ENCODE results near the gene PRSS57. TPM values are rescaled to one million over a fixed set of nuclear protein-coding genes. Genes with fewer than 3 reads are reported as not detected.
A peak's percentile ranks its signal among the peaks of the same experiment; 100 is the strongest.

PRSS57 gene
- polyA plus RNA-seq, 1 of the 3 experiments (the other 2 are of a cell fraction), result not detected

DNA sequence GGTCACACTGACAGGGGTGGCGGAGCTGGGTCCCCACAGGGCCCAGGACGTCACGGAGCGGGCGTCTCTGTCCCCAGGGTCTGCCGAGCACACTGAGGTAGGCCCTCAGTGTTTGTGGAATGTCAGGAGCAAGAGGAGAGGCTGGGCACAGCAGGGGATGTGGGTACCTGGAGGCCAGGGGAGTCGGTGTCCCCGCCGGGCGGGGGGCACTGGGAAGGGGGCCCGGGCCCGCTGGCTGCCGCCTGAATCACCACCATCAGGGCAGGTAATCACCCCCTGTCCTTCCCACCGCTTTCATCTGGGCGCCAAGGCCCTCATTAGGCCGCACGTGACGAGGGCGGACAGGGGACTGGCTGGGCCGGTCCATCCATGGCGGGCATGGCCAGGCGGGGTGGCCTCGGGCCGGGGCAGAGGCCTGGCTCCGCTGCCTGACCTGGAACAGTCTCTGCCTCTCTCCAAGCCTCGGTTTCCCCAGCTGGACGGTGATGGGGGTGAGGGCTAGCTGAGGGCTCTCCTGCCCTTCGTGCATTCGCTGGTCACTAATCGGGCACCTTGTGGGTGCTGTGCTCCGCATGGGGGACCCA, 54.6 kb downstream of the PRSS57 start:
- Histone ChIP-seq H3K4me3 (ENCODE audit: low read depth in 2 of 2, low read length in 1 of 2) (no peak overlapping the region), H3K9me2 (no peaks in the 10 kb centered on the region), H3K4me2 (no peak overlapping the region), H3K27me3 (ENCODE audit: insufficient read depth) (no peaks in the 10 kb centered on the region), H3K36me3 (replicated peaks in 1 of 2; ENCODE audit: control insufficient read depth in 1 of 2, insufficient read depth in 2 of 2, low read length in 1 of 2) (peaks cover 0 to 12% of the 10 kb centered on the region in 2 experiments), H3K4me1 (ENCODE audit: control insufficient read depth in 1 of 2, insufficient read depth in 2 of 2, low read depth in 1 of 2, low read length in 1 of 2) (peaks cover 0 to 8% of the 10 kb centered on the region in 2 experiments; a peak in 1 of 4 replicates), H3K79me2 (ENCODE audit: insufficient read depth) (no peaks in the 10 kb centered on the region), H2AFZ (ENCODE audit: low read depth) (no peak overlapping the region), H3F3A (replicated peaks; ENCODE audit: insufficient read depth) (no peaks in the 10 kb centered on the region), H3K9me3 (no peaks in the 10 kb centered on the region), H4K20me1 (ENCODE audit: insufficient read depth) (no peaks in the 10 kb centered on the region), H3K27ac (ENCODE audit: low read depth in 2 of 2, low read length in 1 of 2) (no peak overlapping the region), H3K9ac (no peak overlapping the region)
- TF ChIP-seq YY1 (IDR thresholded peaks at IDR 0.05; ENCODE audit: low read depth) (no peak), GATA2 (CRISPR knock-in tag; IDR thresholded peaks at IDR 0.05) (no peak), FOSL2 (IDR thresholded peaks at IDR 0.05; ENCODE audit: borderline replicate concordance, low read depth) (no peak), GABPA (IDR thresholded peaks at IDR 0.05; ENCODE audit: low read depth) (no peak), MXI1 (IDR thresholded peaks at IDR 0.05; ENCODE audit: low read depth, low read length) (no peak), JUND (IDR thresholded peaks at IDR 0.05) (no peak), PBX3 (IDR thresholded peaks at IDR 0.05) (no peak), NFIC (IDR thresholded peaks at IDR 0.05; ENCODE audit: borderline replicate concordance) (no peak), FOXJ3 (CRISPR knock-in tag; IDR thresholded peaks at IDR 0.05) (no peak), EP300 (IDR thresholded peaks at IDR 0.05; ENCODE audit: borderline replicate concordance in 1 of 2, low read depth in 1 of 2, low read length in 1 of 2) (no peak), IRF3 (IDR thresholded peaks at IDR 0.05; ENCODE audit: low read depth, low read length) (no peak), USF1 (IDR thresholded peaks at IDR 0.05; ENCODE audit: borderline replicate concordance, low read depth) (no peak), ELF1 (IDR thresholded peaks at IDR 0.05) (no peak)
- 85% methylated on average over 4 of the region's 31 CpGs for WGBS (ENCODE audit: low lambda C conversion rate)
- POLR2A ChIA-PET, result no interaction called here
- no peak for DNase-seq
- CTCF ChIA-PET, result no interaction called here

GRCh38 chr19:640161-640558, 55.1 kb downstream of the PRSS57 start:
- WGBS (ENCODE audit: low lambda C conversion rate), result 19% methylated on average over 16 of the region's 25 CpGs
- H3K79me2 ChIP-seq (ENCODE audit: insufficient read depth), result no peaks in the 10 kb centered on the region
- TF ChIP-seq RCOR1 (IDR thresholded peaks at IDR 0.05; ENCODE audit: low read length) (no peak), EP300 (IDR thresholded peaks at IDR 0.05; ENCODE audit: borderline replicate concordance in 1 of 2, low read depth in 1 of 2, low read length in 1 of 2) (no peak), RFX5 (IDR thresholded peaks at IDR 0.05; ENCODE audit: low read length) (no peak), CHD2 (IDR thresholded peaks at IDR 0.05; ENCODE audit: low read length, partially characterized antibody) (no peak), GABPA (IDR thresholded peaks at IDR 0.05; ENCODE audit: low read depth) (no peak), GATA2 (CRISPR knock-in tag; IDR thresholded peaks at IDR 0.05) (no peak), MEF2A (IDR thresholded peaks at IDR 0.05; ENCODE audit: borderline replicate concordance, low read depth) (no peak), IRF3 (IDR thresholded peaks at IDR 0.05; ENCODE audit: low read depth, low read length) (no peak), EZH2phosphoT487 (IDR thresholded peaks at IDR 0.05; ENCODE audit: borderline replicate concordance, low read depth) (no peak)
- TF ChIP-seq, protein P1, sequence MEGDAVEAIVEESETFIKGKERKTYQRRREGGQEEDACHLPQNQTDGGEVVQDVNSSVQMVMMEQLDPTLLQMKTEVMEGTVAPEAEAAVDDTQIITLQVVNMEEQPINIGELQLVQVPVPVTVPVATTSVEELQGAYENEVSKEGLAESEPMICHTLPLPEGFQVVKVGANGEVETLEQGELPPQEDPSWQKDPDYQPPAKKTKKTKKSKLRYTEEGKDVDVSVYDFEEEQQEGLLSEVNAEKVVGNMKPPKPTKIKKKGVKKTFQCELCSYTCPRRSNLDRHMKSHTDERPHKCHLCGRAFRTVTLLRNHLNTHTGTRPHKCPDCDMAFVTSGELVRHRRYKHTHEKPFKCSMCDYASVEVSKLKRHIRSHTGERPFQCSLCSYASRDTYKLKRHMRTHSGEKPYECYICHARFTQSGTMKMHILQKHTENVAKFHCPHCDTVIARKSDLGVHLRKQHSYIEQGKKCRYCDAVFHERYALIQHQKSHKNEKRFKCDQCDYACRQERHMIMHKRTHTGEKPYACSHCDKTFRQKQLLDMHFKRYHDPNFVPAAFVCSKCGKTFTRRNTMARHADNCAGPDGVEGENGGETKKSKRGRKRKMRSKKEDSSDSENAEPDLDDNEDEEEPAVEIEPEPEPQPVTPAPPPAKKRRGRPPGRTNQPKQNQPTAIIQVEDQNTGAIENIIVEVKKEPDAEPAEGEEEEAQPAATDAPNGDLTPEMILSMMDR (IDR thresholded peaks at IDR 0.05), result no peak

More at GRCh38 chr19:640161-640558, 55.1 kb downstream of the PRSS57 start:
- Histone ChIP-seq H3K4me1 (ENCODE audit: control insufficient read depth in 1 of 2, insufficient read depth in 2 of 2, low read depth in 1 of 2, low read length in 1 of 2) (peaks cover 0 to 8% of the 10 kb centered on the region in 2 experiments; a peak in 1 of 4 replicates), H3K36me3 (replicated peaks in 1 of 2; ENCODE audit: control insufficient read depth in 1 of 2, insufficient read depth in 2 of 2, low read length in 1 of 2) (peaks cover 0 to 10% of the 10 kb centered on the region in 2 experiments), H4K20me1 (ENCODE audit: insufficient read depth) (no peaks in the 10 kb centered on the region), H3K4me3 (ENCODE audit: low read depth in 2 of 2, low read length in 1 of 2) (peak overlapping the region; percentile 44 to 46; a peak in 3 of 4 replicates), H3F3A (replicated peaks; ENCODE audit: insufficient read depth) (no peaks in the 10 kb centered on the region), H2AFZ (ENCODE audit: low read depth) (no peak overlapping the region), H3K4me2 (peak overlapping the region; percentile 84), H3K9me2 (no peaks in the 10 kb centered on the region), H3K27me3 (ENCODE audit: insufficient read depth) (no peaks in the 10 kb centered on the region), H3K27ac (ENCODE audit: low read depth in 2 of 2, low read length in 1 of 2) (no peak overlapping the region), H3K9me3 (no peaks in the 10 kb centered on the region), H3K9ac (no peak overlapping the region)
- no peak for DNase-seq
- ChIA-PET CTCF (no interaction called here), POLR2A (no interaction called here)
